HepG2 (cell line): ENCODE measurements around the gene RAB5A. TPM values are rescaled to one million over a fixed set of nuclear protein-coding genes. Genes with fewer than 3 reads are reported as not detected.
A peak's percentile ranks its signal among the peaks of the same experiment; 100 is the strongest.

Experiments used
- ATF1 ChIP-seq: IDR thresholded peaks from 2 replicates; pipeline ENCODE4 v1.6.1; 2016; ENCODE audit warnings: mild to moderate bottlenecking, control low read depth
- ATF4 ChIP-seq, 2 experiments: fragments of 450-650 bp in 1 of 2; sonication (generic) in 1 of 2; formaldehyde crosslinking; IDR thresholded peaks; 2 replicates each; pipeline versions ENCODE4 v1.5.0 to v1.8.0; 2020 to 2022; ENCODE audit warnings: mild to moderate bottlenecking in 1 of 2, missing genetic modification reagents in 1 of 2
- CCDC6 ChIP-seq: sonication (generic); formaldehyde crosslinking; IDR thresholded peaks from 2 replicates; pipeline ENCODE4 v1.8.1; 2022; ENCODE audit warnings: mild to moderate bottlenecking, missing genetic modification reagents, moderate library complexity
- MIER2 ChIP-seq: IDR thresholded peaks from 2 replicates; pipeline ENCODE4 v1.6.1; 2016; ENCODE audit warnings: missing biosample characterization, missing genetic modification reagents
- MYC ChIP-seq: sonication (generic); formaldehyde crosslinking; IDR thresholded peaks from 2 replicates; pipeline ENCODE4 v1.9.0; 2021; ENCODE audit warnings: missing genetic modification reagents, borderline replicate concordance
- PRDM10 ChIP-seq: sonication (generic); formaldehyde crosslinking; IDR thresholded peaks from 2 replicates; pipeline ENCODE4 v1.4.0; 2020; ENCODE audit warnings: low read depth, missing genetic modification reagents
- TFE3 ChIP-seq: IDR thresholded peaks from 2 replicates; pipeline ENCODE4 v1.6.1; 2016
- ZBTB26 ChIP-seq: IDR thresholded peaks from 2 replicates; pipeline ENCODE4 v1.6.1; 2016; ENCODE audit warnings: missing compliant biosample characterization, missing genetic modification reagents, borderline replicate concordance
- ZBTB4 ChIP-seq: sonication (generic); formaldehyde crosslinking; IDR thresholded peaks from 2 replicates; pipeline ENCODE4 v1.4.0; 2020; ENCODE audit warnings: missing genetic modification reagents, mild to moderate bottlenecking, borderline replicate concordance
- ZBTB43 ChIP-seq: sonication (generic); formaldehyde crosslinking; conservative IDR thresholded peaks from 2 replicates; pipeline ENCODE4 v1.4.0; 2020; ENCODE audit warnings: missing genetic modification reagents
- ZNF230 ChIP-seq: sonication (generic); formaldehyde crosslinking; IDR thresholded peaks from 2 replicates; pipeline ENCODE4 v1.4.0; 2020; ENCODE audit warnings: mild to moderate bottlenecking, missing genetic modification reagents
- ZNF274 ChIP-seq: sonication (generic); formaldehyde crosslinking; IDR thresholded peaks from 2 replicates; pipeline ENCODE4 v1.5.1; 2020; ENCODE audit warnings: mild to moderate bottlenecking, missing genetic modification reagents
- ZNF484 ChIP-seq: sonication (generic); formaldehyde crosslinking; IDR thresholded peaks from 2 replicates; pipeline ENCODE4 v1.5.1; 2020; ENCODE audit warnings: mild to moderate bottlenecking, low read depth, missing genetic modification reagents, borderline replicate concordance
- ZNF589 ChIP-seq: sonication (generic); formaldehyde crosslinking; conservative IDR thresholded peaks from 2 replicates; pipeline ENCODE4 v1.8.0; 2022; ENCODE audit warnings: mild to moderate bottlenecking, moderate library complexity, missing genetic modification reagents
- ZNF652 ChIP-seq: IDR thresholded peaks from 2 replicates; pipeline ENCODE4 v1.6.1; 2016; ENCODE audit warnings: low read depth, borderline replicate concordance
- ZSCAN9 ChIP-seq: IDR thresholded peaks from 2 replicates; pipeline ENCODE4 v1.6.1; 2016; ENCODE audit warnings: borderline replicate concordance
- polyA plus RNA-seq, 8 experiments: library from polyadenylated mRNA; depleted of rRNA in 3 of 8; stranded (reverse) in 7 of 8; unstranded in 1 of 8; fragments of >200 nt; fragmentation: Illumina TruSeq in 4 of 8; extraction: Trizol in 4 of 8; gene quantifications; 2 replicates each; pipeline versions ENCODE4 v1.2.1 to v1.2.3, GENCODE V29; 2011 to 2016; ENCODE audit warnings: low read depth in 4 of 8, missing spikeins in 1 of 8, mixed read lengths in 1 of 8; ENCODE audit not compliant: insufficient read depth in 1 of 8
- total RNA-seq, 5 experiments: library from RNA; depleted of rRNA; stranded (reverse); fragments of >200 nt; fragmentation: Illumina TruSeq; extraction: Trizol; gene quantifications; 2 replicates each; pipeline ENCODE4 v1.2.3, GENCODE V29; 2016; ENCODE audit warnings: low read depth in 1 of 5

The RAB5A gene
- total and polyA plus RNA-seq, 2 of the 13 experiments (the other 11 are each of a cell fraction or from before 2014, with no cell fraction given) = 16.0 to 27.1 TPM

- TF ChIP-seq PRDM10 (CRISPR knock-in tag) (peak; percentile 39; the same call in 1 of the 2 replicates), ZNF230 (CRISPR knock-in tag) (no peak), ATF4 (CRISPR knock-in tag; IDR thresholded peaks at IDR 0.05) (0 out of 4 replicates have a peak, but pooled peaks of 1 of the 2 experiments have one; percentile 39), TFE3 (peak; percentile 86), ZNF484 (CRISPR knock-in tag) (no peak), MIER2 (CRISPR knock-in tag) (no peak; the same call in 1 of the 2 replicates), ATF1 (CRISPR knock-in tag) (peak; percentile 90), ZNF274 (peak; percentile 78; the same call in 1 of the 2 replicates), ZNF589 (peak; percentile 84), ZBTB4 (CRISPR knock-in tag) (0 out of 2 replicates have a peak, but pooled peaks have one; percentile 29), ZNF652 (CRISPR knock-in tag) (no peak; the same call in 1 of the 2 replicates), CCDC6 (no peak), ZBTB26 (peak; percentile 55; the same call in 1 of the 2 replicates), MYC (peak; percentile 55; the same call in 1 of the 2 replicates), ZSCAN9 (CRISPR knock-in tag) (no peak), ZBTB43 (CRISPR knock-in tag) (peak; percentile 28; the same call in 1 of the 2 replicates)
Measured at GRCh38 chr3:19946832-19947548, at the start of gene RAB5A (continued).
